DMS53 treated with DMSO at 0.1 percent for 48 hours (cell line): Measurements from ENCODE around the gene ACADM.
A peak's percentile ranks its signal among the peaks of the same experiment; 100 is the strongest.
"Not testable (repeated sequence)": the region's sequence is repeated elsewhere in the genome, so short reads cannot be mapped to it uniquely, and the experiment has no call there.

Experiments used
- DNase-seq: peaks from one replicate; lab custom pipeline; 2025; ENCODE audit not compliant: unreplicated experiment; lab: John Stamatoyannopoulos, UW

Gene ACADM

DNA sequence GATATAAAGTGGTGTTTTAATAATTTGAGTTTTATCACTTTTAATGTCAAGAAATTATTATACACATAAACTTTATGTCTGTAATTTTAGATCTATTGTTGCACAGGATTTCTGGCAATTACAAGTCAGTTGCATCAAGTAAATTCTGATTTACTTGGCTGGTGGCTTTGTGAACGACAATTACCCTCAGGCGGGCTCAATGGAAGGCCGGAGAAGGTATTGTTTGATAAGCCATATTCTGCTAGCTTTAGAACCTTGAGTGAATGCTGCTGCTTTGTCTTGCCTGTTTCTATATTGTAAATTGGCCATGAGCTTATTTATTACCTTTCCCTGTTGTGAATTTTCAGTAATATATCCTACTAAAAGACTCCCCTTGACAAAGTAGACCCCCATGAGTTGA is 67.6 kb downstream of the ACADM start:
- DNase-seq, result no peak

DNA sequence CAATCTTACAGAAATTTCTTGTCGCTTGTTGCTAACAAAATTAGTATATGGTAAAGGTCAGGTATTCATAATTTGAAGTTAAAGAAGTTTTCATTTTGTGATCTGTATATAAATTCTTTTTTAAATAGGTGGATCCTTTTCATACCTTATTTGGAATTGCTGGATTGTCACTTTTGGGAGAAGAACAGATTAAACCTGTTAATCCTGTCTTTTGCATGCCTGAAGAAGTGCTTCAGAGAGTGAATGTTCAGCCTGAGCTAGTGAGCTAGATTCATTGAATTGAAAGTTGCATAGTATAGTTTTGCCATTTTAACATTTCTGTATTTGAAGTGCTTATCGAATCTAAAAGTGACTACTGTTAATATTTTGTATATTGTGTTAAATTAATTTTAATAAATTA is 69.9 kb downstream of the ACADM start:
- peak; percentile 26 for DNase-seq

DNA sequence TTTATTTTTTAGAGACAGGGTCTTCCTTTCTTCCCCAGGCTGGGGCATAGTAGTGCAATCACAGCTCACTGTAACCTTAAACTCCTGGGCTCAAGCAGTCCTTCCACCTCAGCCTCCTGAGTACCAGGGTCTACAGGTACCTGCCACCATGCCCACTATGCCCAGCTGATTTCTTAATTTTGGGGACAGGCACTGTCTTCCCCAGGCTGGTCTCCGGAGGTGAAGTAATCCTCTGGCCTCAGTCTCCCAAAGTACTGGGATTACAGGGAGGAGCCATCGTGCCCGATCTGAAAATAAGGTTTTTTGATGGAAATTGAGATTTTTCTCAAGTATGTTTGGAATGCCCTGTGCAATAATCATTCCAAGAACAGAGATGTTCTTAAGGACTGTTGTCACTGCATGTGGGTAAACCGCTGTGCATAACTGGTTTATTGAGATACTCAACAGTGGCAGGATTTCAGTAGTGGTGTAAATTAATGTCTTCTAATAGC is 71.2 kb downstream of the ACADM start:
- no peak for DNase-seq

DNA sequence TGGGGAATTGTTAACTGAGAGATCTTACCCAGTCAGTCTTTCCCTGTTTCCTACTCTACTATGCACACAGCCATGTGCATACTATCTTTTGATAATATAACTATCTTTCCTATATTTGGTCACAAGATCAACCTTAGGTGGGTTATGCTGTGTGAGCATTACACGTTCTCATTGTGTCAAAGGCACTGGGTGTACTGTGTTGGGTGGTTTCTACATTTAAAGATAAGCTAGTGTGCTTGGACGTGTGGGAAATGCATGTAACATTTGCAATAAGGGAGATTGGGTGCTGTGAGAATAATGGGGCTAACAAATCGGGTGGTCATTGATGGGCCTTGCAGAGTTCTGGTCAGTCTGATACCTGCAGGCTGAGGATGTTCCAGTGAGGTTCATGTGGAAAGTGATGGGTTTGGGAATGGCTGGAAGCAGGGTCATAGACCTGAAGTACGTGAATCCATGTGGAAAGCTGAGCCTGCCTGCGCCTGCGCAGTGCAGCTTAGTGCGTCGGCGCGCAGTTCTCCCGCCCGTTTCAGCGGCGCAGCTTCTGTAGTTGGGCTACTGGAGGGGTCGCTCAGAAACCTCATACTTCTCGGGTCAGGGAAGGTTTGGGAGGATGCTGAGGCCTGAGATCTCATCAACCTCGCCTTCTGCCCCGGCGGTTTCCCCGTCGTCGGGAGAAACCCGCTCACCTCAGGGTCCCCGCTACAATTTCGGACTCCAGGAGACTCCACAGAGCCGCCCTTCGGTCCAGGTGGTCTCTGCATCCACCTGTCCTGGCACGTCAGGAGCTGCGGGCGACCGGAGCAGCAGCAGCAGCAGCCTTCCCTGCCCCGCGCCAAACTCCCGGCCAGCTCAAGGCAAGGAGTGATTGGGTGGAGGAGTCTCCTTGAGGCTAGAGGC is 72.1 kb downstream of the ACADM start, which contains the start of gene MSH4:
Gene MSH4 (plus strand): TSS at position 507 of the 897 bp plus-strand sequence. CDS start 104 bp downstream, at position 611.
- DNase-seq, result peak; percentile 77

DNA sequence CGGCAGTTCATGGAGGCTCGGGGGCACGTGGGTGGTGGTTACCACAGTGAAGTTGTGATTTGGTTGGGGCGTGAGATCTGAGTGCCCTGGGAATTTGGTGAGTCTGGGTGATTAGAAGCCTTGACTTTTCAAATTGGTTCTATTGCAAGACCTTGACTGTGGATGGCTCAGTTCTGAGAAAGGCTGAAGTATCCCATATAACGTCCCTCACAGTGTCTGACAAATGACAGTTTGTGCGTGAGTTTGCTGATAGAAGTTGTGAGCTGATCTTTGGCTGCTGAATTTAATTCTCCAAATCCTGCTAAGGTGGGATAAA is 72.7 kb downstream of the ACADM start:
- DNase-seq, result no peak

DNA sequence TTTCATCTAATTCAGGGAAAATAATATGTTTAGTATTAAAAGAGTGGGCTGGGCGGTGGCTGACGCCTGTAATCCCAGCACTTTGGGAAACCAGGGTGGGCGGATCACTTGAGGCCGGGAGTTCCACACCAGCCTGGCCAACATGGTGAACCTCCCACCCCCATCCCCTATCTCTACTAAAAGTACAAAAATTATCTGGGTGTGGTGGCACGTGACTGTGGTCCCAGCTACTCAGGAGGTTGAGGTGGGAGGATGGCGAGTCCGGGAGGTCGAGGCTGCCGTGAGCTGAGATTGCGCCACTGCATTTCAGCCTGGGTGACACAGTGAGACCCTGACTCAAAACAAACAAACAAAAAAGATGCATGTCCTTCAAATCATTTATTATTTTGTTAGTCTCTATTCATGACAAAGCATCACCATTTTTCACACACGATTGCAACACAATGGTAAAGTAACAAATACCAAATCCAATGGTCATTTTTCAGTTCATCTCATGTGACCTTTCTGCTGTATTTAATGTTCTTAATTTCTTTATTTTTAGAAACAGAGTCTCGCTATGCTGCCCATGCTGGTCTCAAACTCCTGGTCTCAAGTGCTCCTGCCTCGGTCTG is 73.2 kb downstream of the ACADM start:
- DNase-seq, result no peak

DNA sequence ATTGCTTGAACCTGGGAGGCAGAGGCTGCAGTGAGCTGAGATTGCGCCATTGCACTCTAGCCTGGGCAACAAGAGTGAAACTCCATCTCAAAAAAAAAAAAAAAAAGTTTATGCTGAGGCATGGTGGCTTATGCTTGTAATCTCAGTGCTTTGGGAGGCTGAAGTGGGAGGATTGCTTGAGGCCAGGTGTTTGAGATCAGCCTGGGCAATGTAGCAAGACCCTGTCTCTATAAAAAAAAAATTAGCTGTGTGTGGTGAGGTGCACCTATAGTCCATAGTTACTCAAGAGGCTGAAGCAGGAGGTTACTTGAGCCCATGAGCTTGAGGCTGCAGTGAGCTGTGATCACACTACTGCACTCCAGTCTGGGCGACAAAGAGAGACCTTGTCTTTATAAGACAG is 77.0 kb downstream of the ACADM start:
- not testable (repeated sequence) for DNase-seq

DNA sequence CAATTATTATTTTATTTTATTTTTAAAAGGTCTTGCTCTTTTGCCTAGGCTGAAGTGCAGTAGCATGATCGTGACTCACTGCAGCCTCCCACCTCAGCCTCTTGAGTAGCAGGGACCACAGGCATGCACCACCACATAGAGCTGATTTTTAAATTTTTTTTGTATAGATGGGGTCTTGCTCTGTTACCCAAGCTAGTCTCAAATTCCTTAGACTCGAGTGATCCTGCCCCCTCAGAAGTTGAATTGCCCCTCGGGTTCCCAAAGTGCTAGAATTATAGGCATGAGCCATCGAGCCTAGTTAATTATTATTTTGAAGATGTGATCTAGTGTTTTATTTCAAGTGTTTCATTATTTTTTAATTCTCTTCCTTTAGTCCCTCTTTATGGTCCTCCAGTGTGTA is 84.4 kb downstream of the ACADM start:
- no peak for DNase-seq

DNA sequence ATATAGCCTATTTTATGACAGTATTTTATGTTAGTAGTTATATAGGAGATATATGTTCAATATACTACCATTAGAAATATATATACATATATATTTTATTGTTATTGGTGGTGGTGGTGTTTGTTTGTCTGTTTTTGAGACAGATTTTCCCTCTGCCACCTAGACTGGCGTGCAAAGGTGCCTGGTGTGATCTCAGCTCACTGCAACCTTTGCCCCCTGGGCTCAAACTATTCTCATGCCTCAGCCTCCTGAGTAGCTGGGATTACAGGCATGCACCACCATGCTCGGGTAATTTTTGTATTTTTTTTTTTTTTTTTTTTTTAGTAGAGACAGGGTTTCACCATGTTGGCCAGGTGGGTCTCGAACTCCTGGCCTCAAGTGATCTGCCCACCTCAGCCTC is 85.6 kb downstream of the ACADM start:
- not testable (repeated sequence) for DNase-seq

DNA sequence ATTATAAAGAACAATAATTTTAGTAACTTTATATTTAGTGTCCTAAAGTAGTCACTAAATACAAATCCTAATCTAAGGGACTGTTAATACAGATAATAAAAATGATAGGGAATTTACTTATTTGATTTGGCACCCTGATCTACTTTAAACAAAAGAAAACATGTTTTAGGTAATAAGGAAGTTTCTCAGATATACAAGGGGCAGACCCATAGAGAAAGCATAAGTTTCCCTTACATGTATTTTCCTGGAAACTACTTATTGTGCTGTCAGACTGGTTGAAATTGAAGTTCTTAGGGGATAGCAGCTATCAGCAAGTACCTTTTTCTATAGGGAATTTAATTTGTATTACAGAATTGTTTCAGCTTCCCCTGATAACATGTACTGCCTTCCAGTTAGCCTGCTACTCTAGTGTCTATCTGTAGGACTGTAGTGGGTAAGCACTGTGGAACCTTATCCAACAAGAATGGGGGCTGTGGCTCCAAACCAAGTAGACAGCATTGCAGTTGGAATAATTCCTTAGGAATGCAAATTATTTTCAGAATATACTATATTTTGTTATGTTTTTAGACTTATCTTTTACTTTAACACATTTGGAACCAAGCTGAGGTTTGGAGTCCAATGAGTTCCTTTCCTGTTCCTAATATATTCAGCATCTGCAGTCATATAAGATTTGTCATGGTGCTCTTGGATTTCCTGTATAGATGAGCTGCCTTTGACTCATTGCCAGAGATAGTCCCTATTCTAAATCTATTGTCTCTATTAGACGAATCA is 86.9 kb downstream of the ACADM start:
- DNase-seq, result no peak

DNA sequence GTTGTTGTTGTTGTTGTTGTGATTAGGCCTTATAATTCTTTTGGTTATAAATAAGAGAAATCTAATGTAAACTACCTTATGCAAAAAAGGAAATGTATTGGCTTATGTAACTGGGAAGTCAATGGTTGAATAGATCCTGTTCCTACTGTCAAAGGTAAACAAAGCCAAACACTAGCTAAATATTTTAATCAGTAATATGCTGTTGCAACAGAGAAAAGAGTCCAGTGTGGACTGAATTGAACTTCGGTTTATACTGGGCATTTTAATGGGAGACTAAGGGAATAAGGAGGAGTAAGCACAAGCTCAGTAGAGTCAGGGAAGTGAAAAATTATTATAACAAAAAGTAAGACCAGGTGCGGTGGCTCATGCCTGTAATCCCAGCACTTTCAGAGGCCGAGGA is 87.6 kb downstream of the ACADM start:
- DNase-seq, result no peak
